Cardiac fibroblast (primary cell): ENCODE measurements around the gene MTHFD1.

Experiments used
- DNase-seq, 2 donors: peaks; one replicate each; pipeline versions ENCODE4 v3.0.0 to v3.0.0-alpha.2; 2010; ENCODE audit warnings: low read depth in 2 of 2
- H3K4me3 ChIP-seq, 2 donors: replicated peaks in 1 of 2; 1 replicate in 1 of 2; 2 replicates in 1 of 2; pipeline ENCODE4 v1.5.1; 2011; ENCODE audit warnings: low read depth in 2 of 2, low read length in 2 of 2, mild to moderate bottlenecking in 2 of 2, moderate library complexity in 1 of 2
- CTCF ChIP-seq: IDR thresholded peaks from one replicate; pipeline ENCODE4 v1.5.1; 2011; ENCODE audit warnings: low read depth, mild to moderate bottlenecking, low read length, inconsistent platforms

The MTHFD1 gene

GRCh38 chr14:64417771-64418125, 29.6 kb downstream of the MTHFD1 start:
- no peak overlapping the region for H3K4me3 ChIP-seq
- no peak for TF ChIP-seq CTCF
- no peak for DNase-seq

- no peak for TF ChIP-seq CTCF
Observed at GRCh38 chr14:64419003-64419402, 30.9 kb downstream of the MTHFD1 start.

GRCh38 chr14:64421166-64421565, 33.0 kb downstream of the MTHFD1 start:
- no peak overlapping the region for H3K4me3 ChIP-seq
- no peak for TF ChIP-seq CTCF
- peak; percentile 77 to 81 for DNase-seq

More at GRCh38 chr14:64419003-64419402, 30.9 kb downstream of the MTHFD1 start:
- DNase-seq = no peak
- H3K4me3 ChIP-seq = no peak overlapping the region

- no peak overlapping the region for H3K4me3 ChIP-seq
- no peak for TF ChIP-seq CTCF
- no peak for DNase-seq
Observed at GRCh38 chr14:64422005-64422404, 33.9 kb downstream of the MTHFD1 start.

GRCh38 chr14:64422756-64423155, 34.6 kb downstream of the MTHFD1 start:
- no peak overlapping the region for H3K4me3 ChIP-seq
- DNase-seq = no peak
- no peak for TF ChIP-seq CTCF

- DNase-seq = peak; percentile 36 to 80
- no peak for TF ChIP-seq CTCF
- H3K4me3 ChIP-seq = no peak overlapping the region
Observed at GRCh38 chr14:64423987-64424386, 35.8 kb downstream of the MTHFD1 start.

- H3K4me3 ChIP-seq = no peak overlapping the region
- no peak for TF ChIP-seq CTCF
- DNase-seq = peak in 1 of 2 donors; percentile 79
Observed at GRCh38 chr14:64434528-64434927, 46.4 kb downstream of the MTHFD1 start.
